ENCODE results near the gene DDI2.

DNA sequence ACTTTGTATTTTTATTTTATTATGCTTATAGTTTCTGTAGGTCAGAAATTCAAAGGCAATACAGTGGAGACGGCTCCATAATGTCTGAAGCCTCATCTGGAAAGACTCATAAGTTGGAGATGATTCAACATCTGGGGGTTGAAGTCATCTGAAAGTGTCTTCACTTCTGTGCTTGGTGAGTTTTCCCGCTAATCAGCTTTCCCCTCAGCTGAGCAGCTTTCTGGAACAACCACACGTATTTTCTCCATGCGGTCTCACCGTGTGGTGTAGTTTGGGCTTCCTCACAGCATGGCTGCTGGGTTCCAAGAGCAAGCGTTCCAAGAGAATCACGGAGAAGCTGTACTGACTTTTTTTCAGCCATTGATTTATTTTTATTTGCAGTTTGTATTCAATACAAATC, 7.6 kb upstream of the DDI2 start:
- TF ChIP-seq, protein P1, sequence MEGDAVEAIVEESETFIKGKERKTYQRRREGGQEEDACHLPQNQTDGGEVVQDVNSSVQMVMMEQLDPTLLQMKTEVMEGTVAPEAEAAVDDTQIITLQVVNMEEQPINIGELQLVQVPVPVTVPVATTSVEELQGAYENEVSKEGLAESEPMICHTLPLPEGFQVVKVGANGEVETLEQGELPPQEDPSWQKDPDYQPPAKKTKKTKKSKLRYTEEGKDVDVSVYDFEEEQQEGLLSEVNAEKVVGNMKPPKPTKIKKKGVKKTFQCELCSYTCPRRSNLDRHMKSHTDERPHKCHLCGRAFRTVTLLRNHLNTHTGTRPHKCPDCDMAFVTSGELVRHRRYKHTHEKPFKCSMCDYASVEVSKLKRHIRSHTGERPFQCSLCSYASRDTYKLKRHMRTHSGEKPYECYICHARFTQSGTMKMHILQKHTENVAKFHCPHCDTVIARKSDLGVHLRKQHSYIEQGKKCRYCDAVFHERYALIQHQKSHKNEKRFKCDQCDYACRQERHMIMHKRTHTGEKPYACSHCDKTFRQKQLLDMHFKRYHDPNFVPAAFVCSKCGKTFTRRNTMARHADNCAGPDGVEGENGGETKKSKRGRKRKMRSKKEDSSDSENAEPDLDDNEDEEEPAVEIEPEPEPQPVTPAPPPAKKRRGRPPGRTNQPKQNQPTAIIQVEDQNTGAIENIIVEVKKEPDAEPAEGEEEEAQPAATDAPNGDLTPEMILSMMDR (conservative IDR thresholded peaks at IDR 0.05; ENCODE audit: low read length), result no peak
- no peak for TF ChIP-seq EZH2phosphoT487 (IDR thresholded peaks at IDR 0.05; ENCODE audit: borderline replicate concordance, low read depth, low read length)
